ENCODE data around the gene SDK1. TPM values are rescaled to one million over a fixed set of nuclear protein-coding genes. Genes with fewer than 3 reads are reported as not detected.

The SDK1 gene
- total and polyA plus RNA-seq, 2 experiments from 2014 or later = 2.1 to 10.0 TPM

DNA sequence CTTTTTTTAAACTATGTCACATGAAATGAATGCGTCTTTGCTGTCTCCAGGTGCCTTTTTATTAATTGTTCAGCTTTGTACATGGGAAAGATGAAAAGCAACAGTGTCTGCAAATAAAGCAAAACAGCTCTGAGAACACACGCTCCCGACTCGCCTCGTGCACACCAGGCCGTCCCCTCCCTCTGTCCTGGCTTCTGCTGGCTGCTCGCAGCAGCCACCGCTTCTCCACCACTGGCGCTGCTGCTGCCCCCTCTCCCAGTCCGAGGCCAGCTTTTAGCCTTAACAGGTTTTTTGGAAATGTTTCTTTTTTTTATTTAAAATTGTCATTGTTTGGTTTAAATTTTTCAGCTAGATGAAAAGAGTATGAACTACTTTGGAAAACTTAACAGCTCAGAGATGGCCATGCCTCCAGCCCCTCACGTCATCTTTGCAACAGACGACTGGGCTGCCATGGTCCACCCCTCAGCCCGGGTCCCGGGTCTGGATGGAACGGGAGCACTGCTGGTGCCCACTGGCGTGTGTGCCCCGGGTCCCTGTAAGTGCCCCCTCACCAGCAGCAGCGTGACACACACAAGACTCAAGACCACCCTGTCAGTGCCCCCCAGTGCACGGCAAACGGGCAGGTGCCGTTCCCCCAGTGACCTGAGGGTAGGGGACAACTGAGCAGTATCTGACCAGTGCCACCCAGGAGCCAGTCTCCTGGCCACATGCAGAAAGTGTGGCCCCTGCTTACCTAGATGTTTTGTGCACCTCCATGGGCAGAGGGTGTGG lies 965.4 kb downstream of the SDK1 start:
- no peak overlapping the region for H3K4me3 Mint-ChIP-seq
- H4K20me1 ChIP-seq (replicated peaks; ENCODE audit: insufficient read depth) = no peaks in the 10 kb centered on the region
- no peak overlapping the region for H3K4me3 ChIP-seq
- no peak overlapping the region for H3K27ac Mint-ChIP-seq
- peaks cover 10% of the 10 kb centered on the region for H3K4me1 Mint-ChIP-seq
- H3K27me3 Mint-ChIP-seq (ENCODE audit: insufficient read depth, low read depth, poor library complexity) = no peaks in the 10 kb centered on the region
- H3K9me3 Mint-ChIP-seq = peaks cover 5% of the 10 kb centered on the region; the same call in 2 of the 3 replicates
- TF ChIP-seq JUNB (IDR thresholded peaks at IDR 0.05; ENCODE audit: unreplicated experiment) (no peak), ZNF331 (CRISPR knock-in tag; IDR thresholded peaks at IDR 0.05; ENCODE audit: low read depth) (no peak), ZNF114 (CRISPR knock-in tag; IDR thresholded peaks at IDR 0.05) (no peak)
- DNase-seq (ENCODE audit: low spot score) = no peak
- H2AFZ ChIP-seq = no peak overlapping the region
- ATAC-seq = no peak
- no peaks in the 10 kb centered on the region for H3K9me2 ChIP-seq (ENCODE audit: insufficient read depth)
- no peaks in the 10 kb centered on the region for H3K36me3 ChIP-seq (ENCODE audit: insufficient read depth)
- no peaks in the 10 kb centered on the region for H3K79me2 ChIP-seq (replicated peaks; ENCODE audit: insufficient read depth)
- H3K27me3 ChIP-seq (ENCODE audit: insufficient read depth) = no peaks in the 10 kb centered on the region
- no peaks in the 10 kb centered on the region for H3K36me3 Mint-ChIP-seq (ENCODE audit: low read depth)
- no peak overlapping the region for H3K27ac ChIP-seq (ENCODE audit: low read depth)
- no peaks in the 10 kb centered on the region for H3F3A ChIP-seq (replicated peaks; ENCODE audit: low read depth)
- H3K4me2 ChIP-seq = no peak overlapping the region
- no peaks in the 10 kb centered on the region for H3K4me1 ChIP-seq (ENCODE audit: insufficient read depth)

DNA sequence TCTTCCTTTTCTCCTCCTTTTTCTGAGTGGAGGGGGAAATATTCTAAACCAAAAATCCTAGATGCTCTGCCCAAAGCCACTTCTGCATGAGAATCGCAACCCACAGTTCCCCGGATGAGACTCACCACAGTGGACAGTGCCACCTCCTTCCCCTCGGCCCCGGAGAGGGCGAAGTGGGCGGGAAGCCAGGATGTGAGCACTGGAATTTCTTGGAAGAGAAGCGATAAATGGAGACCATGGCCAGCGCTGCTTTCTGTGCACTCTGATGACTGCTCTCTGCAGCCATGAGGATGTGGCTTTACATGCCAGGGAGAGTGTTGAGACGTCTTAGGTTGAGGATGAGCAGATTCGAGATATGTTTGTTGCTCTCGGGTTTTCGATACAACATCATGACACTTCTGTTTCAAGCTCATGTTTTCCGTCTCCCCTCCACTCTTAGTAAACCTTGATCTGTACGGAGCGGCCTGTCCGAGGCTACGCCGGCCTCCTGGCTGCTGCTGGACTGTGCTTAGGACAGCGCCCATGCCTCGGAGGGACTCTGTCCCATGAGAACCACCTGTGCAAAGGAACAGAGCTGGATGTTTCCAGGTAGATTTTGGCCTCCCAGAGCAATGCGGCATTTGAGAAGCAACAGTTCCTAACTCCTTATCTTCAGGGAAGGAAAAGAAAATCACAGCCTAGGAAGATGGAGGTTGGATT lies 966.4 kb downstream of the SDK1 start:
- peaks cover 3% of the 10 kb centered on the region for H3K27me3 Mint-ChIP-seq (ENCODE audit: insufficient read depth, low read depth, poor library complexity)
- H3K4me3 ChIP-seq = no peak overlapping the region
- no peaks in the 10 kb centered on the region for H3K4me1 ChIP-seq (ENCODE audit: insufficient read depth)
- H3K27ac ChIP-seq (ENCODE audit: low read depth) = no peak overlapping the region
- H3K9me2 ChIP-seq (ENCODE audit: insufficient read depth) = no peaks in the 10 kb centered on the region
- H4K20me1 ChIP-seq (replicated peaks; ENCODE audit: insufficient read depth) = no peaks in the 10 kb centered on the region
- H3K9me3 Mint-ChIP-seq = peaks cover 5% of the 10 kb centered on the region; the same call in 2 of the 3 replicates
- ATAC-seq = no peak
- H2AFZ ChIP-seq = no peak overlapping the region
- H3K79me2 ChIP-seq (replicated peaks; ENCODE audit: insufficient read depth) = no peaks in the 10 kb centered on the region
- no peak for DNase-seq (ENCODE audit: low spot score)
- no peak overlapping the region for H3K4me2 ChIP-seq
- TF ChIP-seq JUNB (IDR thresholded peaks at IDR 0.05; ENCODE audit: unreplicated experiment) (no peak), REST (IDR thresholded peaks at IDR 0.05; ENCODE audit: unreplicated experiment) (no peak), CREB1 (CRISPR knock-in tag; IDR thresholded peaks at IDR 0.05; ENCODE audit: low read depth) (no peak), EZH2phosphoT487 (IDR thresholded peaks at IDR 0.05; ENCODE audit: unreplicated experiment) (no peak), POLR2AphosphoS5 (IDR thresholded peaks at IDR 0.05; ENCODE audit: low read depth) (no peak)
- TF ChIP-seq, protein P1, sequence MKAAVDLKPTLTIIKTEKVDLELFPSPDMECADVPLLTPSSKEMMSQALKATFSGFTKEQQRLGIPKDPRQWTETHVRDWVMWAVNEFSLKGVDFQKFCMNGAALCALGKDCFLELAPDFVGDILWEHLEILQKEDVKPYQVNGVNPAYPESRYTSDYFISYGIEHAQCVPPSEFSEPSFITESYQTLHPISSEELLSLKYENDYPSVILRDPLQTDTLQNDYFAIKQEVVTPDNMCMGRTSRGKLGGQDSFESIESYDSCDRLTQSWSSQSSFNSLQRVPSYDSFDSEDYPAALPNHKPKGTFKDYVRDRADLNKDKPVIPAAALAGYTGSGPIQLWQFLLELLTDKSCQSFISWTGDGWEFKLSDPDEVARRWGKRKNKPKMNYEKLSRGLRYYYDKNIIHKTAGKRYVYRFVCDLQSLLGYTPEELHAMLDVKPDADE (IDR thresholded peaks at IDR 0.05) = no peak
- TF ChIP-seq, protein P2, sequence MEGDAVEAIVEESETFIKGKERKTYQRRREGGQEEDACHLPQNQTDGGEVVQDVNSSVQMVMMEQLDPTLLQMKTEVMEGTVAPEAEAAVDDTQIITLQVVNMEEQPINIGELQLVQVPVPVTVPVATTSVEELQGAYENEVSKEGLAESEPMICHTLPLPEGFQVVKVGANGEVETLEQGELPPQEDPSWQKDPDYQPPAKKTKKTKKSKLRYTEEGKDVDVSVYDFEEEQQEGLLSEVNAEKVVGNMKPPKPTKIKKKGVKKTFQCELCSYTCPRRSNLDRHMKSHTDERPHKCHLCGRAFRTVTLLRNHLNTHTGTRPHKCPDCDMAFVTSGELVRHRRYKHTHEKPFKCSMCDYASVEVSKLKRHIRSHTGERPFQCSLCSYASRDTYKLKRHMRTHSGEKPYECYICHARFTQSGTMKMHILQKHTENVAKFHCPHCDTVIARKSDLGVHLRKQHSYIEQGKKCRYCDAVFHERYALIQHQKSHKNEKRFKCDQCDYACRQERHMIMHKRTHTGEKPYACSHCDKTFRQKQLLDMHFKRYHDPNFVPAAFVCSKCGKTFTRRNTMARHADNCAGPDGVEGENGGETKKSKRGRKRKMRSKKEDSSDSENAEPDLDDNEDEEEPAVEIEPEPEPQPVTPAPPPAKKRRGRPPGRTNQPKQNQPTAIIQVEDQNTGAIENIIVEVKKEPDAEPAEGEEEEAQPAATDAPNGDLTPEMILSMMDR (conservative IDR thresholded peaks at IDR 0.05; ENCODE audit: low read depth in 2 of 2) = no peak
- no peaks in the 10 kb centered on the region for H3K36me3 Mint-ChIP-seq (ENCODE audit: low read depth)
- no peaks in the 10 kb centered on the region for H3F3A ChIP-seq (replicated peaks; ENCODE audit: low read depth)
- H3K27ac Mint-ChIP-seq = no peak overlapping the region; the same call in 1 of the 2 replicates
- H3K4me1 Mint-ChIP-seq = peaks cover 10% of the 10 kb centered on the region
- no peaks in the 10 kb centered on the region for H3K27me3 ChIP-seq (ENCODE audit: insufficient read depth)
- H3K36me3 ChIP-seq (ENCODE audit: insufficient read depth) = no peaks in the 10 kb centered on the region
- no peak overlapping the region for H3K4me3 Mint-ChIP-seq

Measured in GM23338 (cell line).